HL-60 (cell line): ENCODE data around the gene KHDC4.

ENCODE experiments used
- CTCF ChIP-seq: IDR thresholded peaks from one replicate; pipeline ENCODE4 v1.5.1; 2011; ENCODE audit warnings: low read length, control low read depth, inconsistent platforms; ENCODE audit not compliant: insufficient read depth
- POLR2AphosphoS5 ChIP-seq: IDR thresholded peaks from 2 replicates; pipeline ENCODE4 v1.6.1; 2012; ENCODE audit warnings: low read depth

DNA sequence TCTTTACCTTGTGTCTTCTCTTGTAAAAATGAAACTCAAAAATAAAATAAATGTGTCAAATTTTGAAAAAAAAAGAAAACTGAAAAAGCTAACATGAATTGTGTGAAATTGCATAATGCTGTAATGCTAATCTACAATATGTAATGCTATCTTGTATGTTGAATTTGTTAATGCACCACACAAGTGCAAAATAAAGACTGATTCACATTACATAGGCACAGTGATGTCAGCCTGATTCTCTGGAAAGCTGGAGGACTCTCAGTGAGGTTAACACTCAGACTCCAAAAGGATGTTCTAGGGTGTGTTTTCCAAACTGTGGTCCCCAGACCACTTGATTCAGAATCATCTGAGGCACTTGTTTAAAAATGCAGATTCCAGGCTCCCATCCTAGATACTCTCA lies 49.2 kb downstream of the KHDC4 start:
- no peak for TF ChIP-seq CTCF
- no peak for TF ChIP-seq POLR2AphosphoS5
